ENCODE measurements around the gene RPL4.
A peak's percentile ranks its signal among the peaks of the same experiment; 100 is the strongest.

Gene RPL4
- long read RNA-seq, transcript RPL4-201 (10 exons, 2,769 nt): major isoform, 31,797 of 32,541 reads
- long read RNA-seq, partial matches to known transcripts: 492 of 32,541 reads
- long read RNA-seq, other reads (novel, unspliced or antisense): 248 of 32,541 reads

DNA sequence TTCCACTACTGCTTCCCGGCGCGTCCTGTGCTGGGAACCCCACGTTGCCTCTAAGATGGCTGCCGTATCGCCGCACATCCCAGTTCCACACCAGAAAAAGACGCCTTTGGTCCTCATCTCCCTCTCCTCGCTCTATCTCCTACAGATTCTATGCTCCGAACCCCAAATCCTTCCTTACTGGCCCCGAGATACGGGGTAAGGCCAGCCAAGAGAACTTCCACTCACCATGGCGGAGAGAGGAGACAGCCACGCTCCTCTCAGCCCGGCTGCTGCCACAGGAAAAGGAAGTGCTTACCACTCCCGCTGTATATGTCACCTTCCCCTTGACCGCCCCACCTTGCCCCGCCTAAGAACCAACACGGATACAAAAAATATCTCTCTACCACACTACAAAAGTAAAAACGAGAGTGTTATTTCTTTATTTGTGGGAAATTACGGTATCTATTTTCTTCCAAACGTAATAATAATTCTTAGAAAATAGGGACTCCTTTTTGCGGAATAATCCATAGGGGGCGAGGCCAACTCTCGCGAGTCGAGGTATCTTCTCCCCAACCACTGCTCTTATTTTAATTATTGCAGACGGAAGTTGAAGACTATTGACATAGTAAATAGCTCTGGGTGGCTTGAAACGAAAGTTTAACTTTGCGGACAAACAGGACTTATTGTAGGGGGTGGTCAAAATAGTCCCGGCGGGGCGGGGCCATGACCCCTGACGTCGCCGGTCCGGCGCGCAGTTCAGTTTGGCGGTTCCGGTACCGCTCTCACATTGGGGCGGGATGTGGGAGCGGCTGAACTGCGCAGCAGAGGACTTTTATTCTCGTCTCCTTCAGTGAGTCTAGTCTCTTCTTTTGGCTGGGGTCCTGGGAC lies at the start of gene RPL4, which contains the start of gene ZWILCH:
Gene RPL4, minus strand, starts transcription at position 293 of the 867 bp plus-strand sequence. Its CDS starts 65 bp downstream, at position 228.
Gene ZWILCH, plus strand, starts transcription at position 764 of the 867 bp plus-strand sequence. Its CDS starts 13 bp downstream, at position 777.
- DNase-seq (ENCODE audit: low read depth in 1 of 2, low spot score in 1 of 2): peak; percentile 77 to 84
- TF ChIP-seq GABPA (IDR thresholded peaks at IDR 0.05; ENCODE audit: low read depth) (peak; percentile 93), SPI1 (IDR thresholded peaks at IDR 0.05; ENCODE audit: borderline replicate concordance, low read depth) (peak; percentile 83), REST (IDR thresholded peaks at IDR 0.05; ENCODE audit: insufficient replicate concordance, low read depth) (peak; percentile 77), CTCF (IDR thresholded peaks at IDR 0.05; ENCODE audit: insufficient read depth, low read length) (no peak), POLR2AphosphoS5 (IDR thresholded peaks at IDR 0.05; ENCODE audit: low read depth) (peak; percentile 97)
- Histone ChIP-seq H3K27ac (replicated peaks) (peak within 1 kb of the TSS; percentile 99), H3K4me3 (replicated peaks; ENCODE audit: insufficient read depth, low read length) (peak within 1 kb of the TSS; percentile 86), H3K27me3 (ENCODE audit: insufficient read depth, poor library complexity, severe bottlenecking) (no peaks in the 10 kb centered on the region)

- Histone ChIP-seq H3K4me3 (replicated peaks; ENCODE audit: insufficient read depth, low read length) (no peak overlapping the region), H3K27ac (replicated peaks) (no peak overlapping the region), H3K27me3 (ENCODE audit: insufficient read depth, poor library complexity, severe bottlenecking) (no peaks in the 10 kb centered on the region)
- DNase-seq (ENCODE audit: low read depth in 1 of 2, low spot score in 1 of 2): no peak
- TF ChIP-seq SPI1 (IDR thresholded peaks at IDR 0.05; ENCODE audit: borderline replicate concordance, low read depth): no peak
These were observed 40.6 kb upstream of the RPL4 start for GRCh38 chr15:66545255-66545654.

DNA sequence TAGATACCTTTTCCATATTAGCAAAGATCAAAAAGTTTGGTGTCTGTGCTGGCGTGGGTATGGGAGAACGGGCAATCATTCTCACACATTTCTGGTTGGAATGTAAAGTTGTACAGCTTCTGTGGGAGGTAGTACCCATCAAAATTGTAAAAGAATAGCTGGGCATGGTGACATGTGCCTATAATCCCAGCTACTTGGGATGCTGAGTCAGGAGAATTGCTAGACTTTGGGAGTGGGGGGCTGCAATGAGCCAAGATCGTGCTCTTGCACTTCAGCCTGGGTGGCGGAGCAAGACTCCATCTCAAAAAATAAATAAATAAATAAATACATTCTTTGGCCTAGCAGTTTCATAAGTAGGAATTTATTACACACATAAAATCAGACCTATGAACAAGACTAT lies 38.2 kb upstream of the RPL4 start:
- no peak for TF ChIP-seq POLR2AphosphoS5 (IDR thresholded peaks at IDR 0.05; ENCODE audit: low read depth)
- no peak for TF ChIP-seq CTCF (IDR thresholded peaks at IDR 0.05; ENCODE audit: insufficient read depth, low read length)
- no peak for TF ChIP-seq SPI1 (IDR thresholded peaks at IDR 0.05; ENCODE audit: borderline replicate concordance, low read depth)
- no peak for TF ChIP-seq GABPA (IDR thresholded peaks at IDR 0.05; ENCODE audit: low read depth)
- no peak for TF ChIP-seq REST (IDR thresholded peaks at IDR 0.05; ENCODE audit: insufficient replicate concordance, low read depth)
- Histone ChIP-seq H3K27ac (replicated peaks) (no peak overlapping the region), H3K4me3 (replicated peaks; ENCODE audit: insufficient read depth, low read length) (no peak overlapping the region), H3K27me3 (ENCODE audit: insufficient read depth, poor library complexity, severe bottlenecking) (no peaks in the 10 kb centered on the region)
- no peak for DNase-seq (ENCODE audit: low read depth in 1 of 2, low spot score in 1 of 2)

- no peak overlapping the region for H3K27ac ChIP-seq (replicated peaks)
- no peak for DNase-seq (ENCODE audit: low read depth in 1 of 2, low spot score in 1 of 2)
- TF ChIP-seq REST (IDR thresholded peaks at IDR 0.05; ENCODE audit: insufficient replicate concordance, low read depth): no peak
- no peak for TF ChIP-seq GABPA (IDR thresholded peaks at IDR 0.05; ENCODE audit: low read depth)
- TF ChIP-seq CTCF (IDR thresholded peaks at IDR 0.05; ENCODE audit: insufficient read depth, low read length): no peak
- TF ChIP-seq POLR2AphosphoS5 (IDR thresholded peaks at IDR 0.05; ENCODE audit: low read depth): no peak
- TF ChIP-seq SPI1 (IDR thresholded peaks at IDR 0.05; ENCODE audit: borderline replicate concordance, low read depth): no peak
- H3K27me3 ChIP-seq (ENCODE audit: insufficient read depth, poor library complexity, severe bottlenecking): no peaks in the 10 kb centered on the region
- no peak overlapping the region for H3K4me3 ChIP-seq (replicated peaks; ENCODE audit: insufficient read depth, low read length)
These were observed 30.4 kb upstream of the RPL4 start for GRCh38 chr15:66535056-66535455.
